ENCODE data around the gene ATP6V0A4.

Gene ATP6V0A4

GRCh38 chr7:138785587-138786437, 12.2 kb downstream of the ATP6V0A4 start:
- Histone ChIP-seq H3K4me2 (ENCODE audit: low read length, poor library complexity, severe bottlenecking) (peak overlapping the region; percentile 10), H3K36me3 (ENCODE audit: control insufficient read depth in 1 of 2, insufficient read depth in 2 of 2, low read depth in 1 of 2, low read length in 2 of 2) (no peaks in the 10 kb centered on the region), H2BK5ac (ENCODE audit: low read depth, low read length, poor library complexity, severe bottlenecking) (no peak overlapping the region), H3K4me3 (ENCODE audit: insufficient read depth in 1 of 2, low read depth in 1 of 2, low read length in 2 of 2) (no peak overlapping the region), H2BK12ac (ENCODE audit: low read length in 2 of 2) (no peak overlapping the region), H3K14ac (ENCODE audit: low read length in 2 of 2) (peak overlapping the region in 1 of 2 experiments; percentile 44), H2AFZ (ENCODE audit: low read depth, low read length) (no peak overlapping the region), H4K91ac (ENCODE audit: low read length) (no peak overlapping the region), H3K79me1 (replicated peaks; ENCODE audit: low read length, poor library complexity, severe bottlenecking) (no peaks in the 10 kb centered on the region), H3K9ac (ENCODE audit: low read length) (no peak overlapping the region), H3K9me3 (ENCODE audit: control insufficient read depth, low read length) (peaks cover 3% of the 10 kb centered on the region), H2BK15ac (ENCODE audit: low read depth, poor library complexity, severe bottlenecking) (no peak overlapping the region), H3K4ac (ENCODE audit: low read depth in 1 of 2, low read length in 2 of 2) (no peak overlapping the region), H4K8ac (ENCODE audit: low read length) (no peak overlapping the region), H3K23ac (ENCODE audit: low read length in 2 of 2) (no peak overlapping the region), H3K18ac (ENCODE audit: low read depth in 1 of 2, low read length in 2 of 2) (no peak overlapping the region), H3K27ac (ENCODE audit: low read length, poor library complexity, severe bottlenecking) (peak overlapping the region; percentile 13), H3K27me3 (ENCODE audit: control insufficient read depth in 1 of 2, insufficient read depth in 1 of 2, low read length in 2 of 2) (no peaks in the 10 kb centered on the region), H2BK120ac (ENCODE audit: low read depth, low read length) (no peak overlapping the region), H2AK5ac (ENCODE audit: low read length, severe bottlenecking) (no peak overlapping the region), H3K4me1 (ENCODE audit: control insufficient read depth, insufficient read depth, low read depth, low read length) (peaks cover 4% of the 10 kb centered on the region)
- DNase-seq = no peak
- 60% methylated on average over 8 of the region's 10 CpGs for WGBS

DNA sequence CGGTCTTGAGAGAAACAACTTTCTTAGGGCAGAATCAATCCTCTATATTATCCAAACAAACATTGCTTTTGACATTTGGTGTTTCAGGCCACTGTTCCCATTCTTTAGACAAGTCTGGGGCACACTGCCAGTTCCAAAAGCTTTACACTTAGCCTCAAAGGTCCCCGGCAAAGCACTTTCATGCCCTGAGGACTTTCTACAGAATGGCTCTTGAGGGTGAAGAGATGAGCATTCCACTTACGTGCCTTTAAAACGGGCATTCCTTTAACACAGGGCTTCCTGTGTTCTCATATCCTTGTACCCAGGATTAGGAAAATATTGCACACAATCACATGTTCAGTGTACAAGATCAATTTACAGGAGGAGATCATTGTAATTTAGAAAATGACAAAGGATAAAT, 13.3 kb downstream of the ATP6V0A4 start:
- Histone ChIP-seq H3K9me3 (ENCODE audit: control insufficient read depth, low read length) (peaks cover 3% of the 10 kb centered on the region), H3K4me2 (ENCODE audit: low read length, poor library complexity, severe bottlenecking) (no peak overlapping the region), H3K79me1 (replicated peaks; ENCODE audit: low read length, poor library complexity, severe bottlenecking) (no peaks in the 10 kb centered on the region), H2AFZ (ENCODE audit: low read depth, low read length) (no peak overlapping the region), H2BK15ac (ENCODE audit: low read depth, poor library complexity, severe bottlenecking) (no peak overlapping the region), H3K27ac (ENCODE audit: low read length, poor library complexity, severe bottlenecking) (no peak overlapping the region), H3K4ac (ENCODE audit: low read depth in 1 of 2, low read length in 2 of 2) (no peak overlapping the region), H2BK120ac (ENCODE audit: low read depth, low read length) (no peak overlapping the region), H2BK12ac (ENCODE audit: low read length in 2 of 2) (no peak overlapping the region), H3K4me3 (ENCODE audit: insufficient read depth in 1 of 2, low read depth in 1 of 2, low read length in 2 of 2) (no peak overlapping the region), H3K23ac (ENCODE audit: low read length in 2 of 2) (no peak overlapping the region), H4K8ac (ENCODE audit: low read length) (no peak overlapping the region), H3K18ac (ENCODE audit: low read depth in 1 of 2, low read length in 2 of 2) (no peak overlapping the region), H2AK5ac (ENCODE audit: low read length, severe bottlenecking) (no peak overlapping the region), H3K4me1 (ENCODE audit: control insufficient read depth, insufficient read depth, low read depth, low read length) (peaks cover 4% of the 10 kb centered on the region), H3K14ac (ENCODE audit: low read length in 2 of 2) (no peak overlapping the region), H3K36me3 (ENCODE audit: control insufficient read depth in 1 of 2, insufficient read depth in 2 of 2, low read depth in 1 of 2, low read length in 2 of 2) (no peaks in the 10 kb centered on the region), H4K91ac (ENCODE audit: low read length) (no peak overlapping the region), H3K9ac (ENCODE audit: low read length) (no peak overlapping the region), H3K27me3 (ENCODE audit: control insufficient read depth in 1 of 2, insufficient read depth in 1 of 2, low read length in 2 of 2) (no peaks in the 10 kb centered on the region), H2BK5ac (ENCODE audit: low read depth, low read length, poor library complexity, severe bottlenecking) (no peak overlapping the region)
- WGBS = 87% methylated on average over 4 of the region's 4 CpGs
- no peak for DNase-seq

GRCh38 chr7:138781004-138781403, 17.0 kb downstream of the ATP6V0A4 start:
- 79% methylated on average over 2 of the region's 2 CpGs for WGBS
- DNase-seq = no peak
- Histone ChIP-seq H3K18ac (ENCODE audit: low read depth in 1 of 2, low read length in 2 of 2) (no peak overlapping the region), H2BK15ac (ENCODE audit: low read depth, poor library complexity, severe bottlenecking) (no peak overlapping the region), H3K9me3 (ENCODE audit: control insufficient read depth, low read length) (no peaks in the 10 kb centered on the region), H2AK5ac (ENCODE audit: low read length, severe bottlenecking) (no peak overlapping the region), H2AFZ (ENCODE audit: low read depth, low read length) (no peak overlapping the region), H3K4me3 (ENCODE audit: insufficient read depth in 1 of 2, low read depth in 1 of 2, low read length in 2 of 2) (no peak overlapping the region), H4K8ac (ENCODE audit: low read length) (no peak overlapping the region), H3K79me1 (replicated peaks; ENCODE audit: low read length, poor library complexity, severe bottlenecking) (no peaks in the 10 kb centered on the region), H3K27me3 (ENCODE audit: control insufficient read depth in 1 of 2, insufficient read depth in 1 of 2, low read length in 2 of 2) (no peaks in the 10 kb centered on the region), H3K36me3 (ENCODE audit: control insufficient read depth in 1 of 2, insufficient read depth in 2 of 2, low read depth in 1 of 2, low read length in 2 of 2) (no peaks in the 10 kb centered on the region), H2BK120ac (ENCODE audit: low read depth, low read length) (no peak overlapping the region), H3K4ac (ENCODE audit: low read depth in 1 of 2, low read length in 2 of 2) (no peak overlapping the region), H3K4me1 (ENCODE audit: control insufficient read depth, insufficient read depth, low read depth, low read length) (peaks cover 4% of the 10 kb centered on the region), H3K14ac (ENCODE audit: low read length in 2 of 2) (no peak overlapping the region), H2BK5ac (ENCODE audit: low read depth, low read length, poor library complexity, severe bottlenecking) (no peak overlapping the region), H3K23ac (ENCODE audit: low read length in 2 of 2) (no peak overlapping the region), H2BK12ac (ENCODE audit: low read length in 2 of 2) (no peak overlapping the region), H3K4me2 (ENCODE audit: low read length, poor library complexity, severe bottlenecking) (no peak overlapping the region), H4K91ac (ENCODE audit: low read length) (no peak overlapping the region), H3K27ac (ENCODE audit: low read length, poor library complexity, severe bottlenecking) (no peak overlapping the region), H3K9ac (ENCODE audit: low read length) (no peak overlapping the region)

DNA sequence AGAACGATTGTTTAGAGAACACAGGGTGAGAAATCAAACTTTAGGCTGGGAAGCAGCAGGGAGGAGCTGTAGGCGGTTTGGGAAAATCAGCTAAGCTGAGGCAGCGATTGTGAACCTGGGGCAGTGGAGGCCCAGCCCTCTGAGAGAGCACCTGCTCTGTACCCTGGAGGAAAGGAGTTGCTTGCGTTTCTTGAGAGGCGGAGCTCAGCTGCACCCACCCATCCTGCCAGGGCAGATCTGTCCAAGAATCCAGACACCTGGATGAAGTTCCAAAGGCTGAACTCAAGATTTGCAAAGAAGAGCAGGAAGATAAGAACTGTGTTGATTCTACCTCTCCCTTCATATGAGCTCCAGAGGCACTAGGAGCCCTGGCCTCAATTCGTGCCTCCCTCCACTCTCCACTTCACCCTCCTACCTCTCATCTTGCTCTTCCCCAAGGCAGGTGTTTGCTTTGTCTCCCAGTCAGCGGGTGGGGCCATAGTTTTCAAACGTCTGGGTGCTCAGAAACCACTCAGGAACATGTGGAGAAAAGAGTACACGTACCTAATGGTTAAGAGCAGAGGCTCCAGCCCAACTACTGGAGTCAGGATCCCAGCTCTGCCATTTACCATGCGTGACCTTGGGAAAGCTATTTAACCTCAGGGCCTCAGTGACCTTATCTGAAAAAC, 21.7 kb downstream of the ATP6V0A4 start:
- no peak for DNase-seq
- no peaks in the 10 kb centered on the region for H3K79me1 ChIP-seq (replicated peaks; ENCODE audit: low read length, poor library complexity, severe bottlenecking)
- no peak overlapping the region for H3K9ac ChIP-seq (ENCODE audit: low read length)
- no peaks in the 10 kb centered on the region for H3K36me3 ChIP-seq (ENCODE audit: control insufficient read depth in 1 of 2, insufficient read depth in 2 of 2, low read depth in 1 of 2, low read length in 2 of 2)
- H4K8ac ChIP-seq (ENCODE audit: low read length) = no peak overlapping the region
- no peak overlapping the region for H3K14ac ChIP-seq (ENCODE audit: low read length in 2 of 2)
- H2AK5ac ChIP-seq (ENCODE audit: low read length, severe bottlenecking) = no peak overlapping the region
- H3K4me1 ChIP-seq (ENCODE audit: control insufficient read depth, insufficient read depth, low read depth, low read length) = no peaks in the 10 kb centered on the region
- H2BK5ac ChIP-seq (ENCODE audit: low read depth, low read length, poor library complexity, severe bottlenecking) = no peak overlapping the region
- no peaks in the 10 kb centered on the region for H3K9me3 ChIP-seq (ENCODE audit: control insufficient read depth, low read length)
- H2BK12ac ChIP-seq (ENCODE audit: low read length in 2 of 2) = no peak overlapping the region
- H3K4me3 ChIP-seq (ENCODE audit: insufficient read depth in 1 of 2, low read depth in 1 of 2, low read length in 2 of 2) = no peak overlapping the region
- H2BK15ac ChIP-seq (ENCODE audit: low read depth, poor library complexity, severe bottlenecking) = no peak overlapping the region
- no peak overlapping the region for H3K23ac ChIP-seq (ENCODE audit: low read length in 2 of 2)
- H4K91ac ChIP-seq (ENCODE audit: low read length) = no peak overlapping the region
- H3K18ac ChIP-seq (ENCODE audit: low read depth in 1 of 2, low read length in 2 of 2) = no peak overlapping the region
- no peak overlapping the region for H3K4me2 ChIP-seq (ENCODE audit: low read length, poor library complexity, severe bottlenecking)
- H3K27me3 ChIP-seq (ENCODE audit: control insufficient read depth in 1 of 2, insufficient read depth in 1 of 2, low read length in 2 of 2) = no peaks in the 10 kb centered on the region
- 69% methylated on average over 10 of the region's 10 CpGs for WGBS
- no peak overlapping the region for H3K27ac ChIP-seq (ENCODE audit: low read length, poor library complexity, severe bottlenecking)
- no peak overlapping the region for H3K4ac ChIP-seq (ENCODE audit: low read depth in 1 of 2, low read length in 2 of 2)
- no peak overlapping the region for H2AFZ ChIP-seq (ENCODE audit: low read depth, low read length)
- H2BK120ac ChIP-seq (ENCODE audit: low read depth, low read length) = no peak overlapping the region

Data from mesenchymal stem cell (in vitro differentiated cells and primary cell).